GM15510 (cell line): ENCODE data around the gene RHEB.

Experiments used
- POLR2A ChIP-seq: IDR thresholded peaks from 3 replicates; pipeline ENCODE4 v1.6.1; 2011; ENCODE audit warnings: borderline replicate concordance; ENCODE audit not compliant: insufficient read length; ENCODE audit errors: extremely low read depth

Gene RHEB

DNA sequence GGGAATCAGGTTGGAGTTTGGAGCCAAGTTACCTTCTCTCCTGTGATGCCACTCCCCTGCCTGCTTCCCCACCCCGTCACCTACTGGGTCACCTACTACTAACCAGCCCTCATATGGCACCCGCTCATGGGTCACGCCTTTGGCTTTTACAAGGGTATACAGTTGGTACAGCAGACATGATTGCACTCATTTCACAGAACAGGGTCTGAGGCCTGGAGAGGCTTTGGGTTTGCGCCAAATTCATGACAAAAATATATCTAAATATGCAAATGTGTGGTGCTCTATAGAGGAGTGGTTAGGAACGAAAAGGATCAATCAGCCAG lies 90.5 kb downstream of the RHEB start:
- TF ChIP-seq POLR2A, result no peak

DNA sequence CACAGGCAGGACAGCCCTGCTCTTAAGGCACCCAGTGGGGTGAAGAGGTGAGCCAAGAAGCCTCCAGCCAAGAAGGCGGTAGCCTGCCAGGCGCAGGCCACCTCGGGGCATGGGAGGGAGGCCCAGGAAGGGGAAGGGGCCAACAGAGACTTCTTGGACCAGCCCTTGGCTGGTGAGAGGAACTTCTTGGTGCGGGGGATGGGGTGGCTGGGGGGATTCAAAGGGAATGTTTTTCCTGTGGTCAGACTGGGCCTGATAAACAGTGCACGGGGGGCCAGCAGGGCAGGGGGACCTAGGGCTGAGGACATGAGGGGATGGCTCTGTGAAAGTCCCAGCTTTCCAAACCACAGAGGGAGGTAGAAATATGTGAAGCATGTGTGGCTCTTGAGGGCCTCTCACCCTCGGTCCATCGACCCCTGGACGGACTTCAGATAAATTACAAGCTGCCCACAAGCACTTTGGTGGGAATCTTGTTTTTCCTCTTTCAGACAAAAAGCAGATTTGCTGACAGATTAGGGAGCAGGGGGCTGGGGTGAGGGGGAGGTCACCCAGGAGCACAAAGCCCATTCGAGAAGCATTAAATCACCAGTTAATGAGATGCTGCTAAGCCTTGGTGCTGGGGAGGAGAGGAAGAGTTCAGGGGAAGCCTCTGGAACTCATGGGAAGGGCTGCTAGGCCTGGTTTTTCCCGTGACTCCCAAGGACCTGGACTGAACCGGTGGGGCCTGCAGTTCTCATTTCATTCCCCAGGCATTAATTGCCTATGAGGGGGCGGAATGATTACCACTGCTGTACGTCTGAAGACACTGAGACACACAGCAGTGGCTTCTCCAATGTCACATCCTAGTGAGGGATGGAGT lies 91.1 kb downstream of the RHEB start:
- no peak for TF ChIP-seq POLR2A

DNA sequence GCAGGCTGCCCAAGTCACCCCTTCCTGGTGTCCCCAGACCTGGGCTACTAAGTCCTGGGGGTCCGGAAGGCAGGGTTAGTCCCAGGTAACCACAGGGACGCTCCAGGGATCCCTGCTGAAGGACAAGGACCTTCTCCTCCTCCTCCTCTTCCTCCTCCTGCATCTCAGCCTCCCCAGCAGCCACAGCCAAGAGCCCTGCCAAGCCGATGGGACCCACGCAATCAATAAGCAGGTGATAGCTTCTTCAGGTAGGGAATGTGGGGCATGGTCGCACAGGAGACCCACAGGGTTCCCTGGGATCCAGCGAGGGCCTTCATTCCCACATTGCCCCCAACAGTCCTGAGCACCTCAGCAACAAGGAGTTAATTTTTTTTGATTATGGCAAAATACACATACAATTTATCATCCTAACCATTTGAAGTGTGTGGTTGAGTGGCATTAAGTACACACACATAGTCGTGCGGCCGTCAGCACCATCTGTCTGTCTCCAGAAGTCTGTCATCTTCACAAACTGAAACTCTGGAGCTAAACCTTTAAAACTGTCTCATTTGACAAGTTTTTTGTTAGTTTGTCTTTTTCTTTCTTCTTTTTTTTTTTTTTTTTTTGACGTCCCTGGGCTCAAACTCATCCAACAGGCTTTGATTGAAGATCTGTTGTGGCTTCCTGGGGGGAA lies 91.9 kb downstream of the RHEB start:
- TF ChIP-seq POLR2A, result no peak

DNA sequence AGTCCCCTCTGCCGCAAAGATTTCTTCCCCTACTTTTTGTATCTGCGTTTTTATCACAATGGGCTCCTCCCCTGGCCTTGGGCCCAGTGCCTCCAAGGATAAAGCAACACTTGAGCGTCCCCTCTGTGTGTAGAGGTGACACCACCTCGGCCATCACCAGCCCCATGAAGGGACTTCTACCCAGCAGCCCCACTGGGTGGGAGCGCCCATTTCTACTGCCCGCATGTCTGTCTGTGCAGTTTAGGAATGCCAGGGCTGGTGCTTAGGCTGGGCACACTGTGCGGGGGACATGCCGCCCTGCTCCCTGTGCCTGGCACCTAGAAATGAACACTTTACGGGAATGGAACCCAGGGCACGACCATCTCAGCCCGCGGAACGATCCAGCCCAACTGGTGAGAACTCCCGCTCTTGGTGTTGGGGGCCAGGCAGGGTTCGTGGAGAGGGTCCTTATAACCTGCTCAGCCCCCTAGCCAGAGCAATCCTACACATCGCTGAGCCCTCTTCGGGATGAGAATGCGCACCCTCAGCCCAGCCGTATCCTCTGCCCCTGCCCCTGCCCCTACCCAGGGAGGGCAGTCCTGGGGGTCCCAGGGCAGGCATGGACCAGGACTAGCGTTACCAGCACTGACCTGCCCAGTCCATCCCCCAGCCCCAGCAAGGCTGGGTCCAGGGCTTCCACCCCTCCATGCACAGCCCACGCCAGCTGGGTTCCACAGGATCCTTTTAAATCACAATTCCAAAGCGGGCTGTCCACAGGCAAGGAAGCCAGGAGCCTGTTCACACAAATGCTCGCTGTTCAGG lies 92.6 kb downstream of the RHEB start:
- TF ChIP-seq POLR2A, result no peak

DNA sequence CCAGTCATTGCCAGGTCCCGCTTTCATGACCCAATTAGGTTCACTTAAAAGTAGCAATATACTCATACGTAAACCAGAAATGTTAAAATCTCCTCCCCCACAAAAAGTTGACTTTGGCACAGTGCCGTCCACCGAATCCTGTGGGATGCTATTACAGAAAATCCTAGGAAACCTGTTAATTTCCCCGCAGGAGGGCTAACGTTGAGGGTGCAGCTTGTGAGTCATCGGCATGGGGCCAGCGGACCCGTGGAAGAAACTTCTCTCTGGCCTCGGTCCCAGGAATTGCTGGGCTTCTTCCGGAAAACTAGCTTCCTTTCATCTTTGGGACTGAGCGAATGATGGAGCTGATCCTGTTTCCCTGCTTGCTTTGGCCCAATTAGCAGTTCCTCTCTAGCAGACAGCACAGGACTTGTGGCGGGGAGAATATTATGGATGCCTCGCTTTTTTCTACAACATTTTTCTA lies 93.2 kb downstream of the RHEB start:
- TF ChIP-seq POLR2A, result no peak

DNA sequence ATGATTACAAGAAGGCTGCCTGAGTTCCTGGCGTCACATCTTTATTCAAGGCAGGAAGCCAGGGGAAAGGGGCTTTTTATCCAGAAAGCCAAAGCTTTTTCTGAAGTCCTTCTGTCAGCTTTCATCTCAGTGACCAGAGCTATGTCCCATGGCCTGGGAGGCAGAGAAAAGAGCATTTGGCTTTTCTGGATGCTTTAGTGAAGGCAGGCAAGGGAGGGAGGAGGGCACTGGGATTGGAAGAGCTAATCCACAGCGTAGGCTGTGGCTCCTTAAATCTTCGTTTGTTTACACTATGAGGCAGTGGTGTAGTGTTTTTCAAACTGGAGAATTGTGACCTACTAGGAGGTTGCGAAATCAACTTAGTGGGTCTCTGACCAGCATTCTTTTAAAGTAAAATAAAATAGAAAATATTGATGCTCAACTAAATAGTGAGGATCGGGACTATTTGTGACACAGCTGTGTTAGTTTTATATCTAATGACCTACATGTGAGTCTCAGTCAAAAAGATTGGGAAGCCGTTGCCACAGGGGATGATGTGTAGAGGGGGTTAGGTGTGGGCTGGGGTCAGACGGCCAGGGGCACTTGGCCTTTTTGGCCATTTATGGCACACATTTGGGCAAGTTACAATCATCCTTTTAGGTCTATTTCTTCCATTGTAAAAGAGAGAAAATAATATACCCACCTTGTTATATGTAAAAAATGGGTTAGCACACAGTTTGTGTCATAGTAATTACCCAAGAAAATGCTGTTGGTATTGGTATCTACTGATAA lies 93.8 kb downstream of the RHEB start:
- no peak for TF ChIP-seq POLR2A

DNA sequence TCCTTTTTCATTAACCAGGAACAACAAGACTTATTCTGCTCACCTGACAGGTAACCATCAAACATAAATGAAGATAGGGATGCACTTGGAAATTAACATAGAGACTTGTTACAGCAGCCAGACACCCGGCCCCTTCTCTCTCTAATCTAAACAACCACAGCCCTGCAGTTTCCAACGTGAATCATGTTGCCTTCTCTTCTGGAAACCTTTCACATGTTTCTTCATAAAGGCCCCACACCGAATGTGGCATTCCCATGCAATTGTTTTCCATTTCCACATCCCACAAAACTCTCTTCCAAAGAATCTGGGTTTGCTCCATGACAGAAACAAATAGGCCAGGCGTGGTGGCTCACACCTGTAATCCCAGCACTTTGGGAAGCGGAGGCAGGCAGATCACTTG lies 94.9 kb downstream of the RHEB start:
- TF ChIP-seq POLR2A, result no peak

DNA sequence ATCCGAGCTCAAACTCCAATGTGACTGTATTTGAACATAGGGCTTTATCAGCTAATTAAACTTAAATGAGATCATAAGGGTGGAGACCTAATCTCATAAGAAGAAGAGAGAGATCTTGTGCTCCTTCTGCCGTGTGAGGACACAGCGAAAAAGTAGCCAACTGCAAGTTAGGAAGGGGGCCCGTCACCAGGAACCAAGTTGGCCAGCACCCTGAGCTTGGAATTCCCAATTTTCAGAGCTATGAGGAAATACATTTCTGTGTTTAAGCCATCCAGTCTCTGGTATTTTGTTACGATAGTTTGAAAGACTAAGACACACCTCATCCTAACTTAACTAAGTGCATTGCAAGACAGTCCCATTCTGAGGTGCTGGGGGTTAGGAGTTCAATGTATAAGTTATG lies 95.8 kb downstream of the RHEB start:
- TF ChIP-seq POLR2A, result no peak

DNA sequence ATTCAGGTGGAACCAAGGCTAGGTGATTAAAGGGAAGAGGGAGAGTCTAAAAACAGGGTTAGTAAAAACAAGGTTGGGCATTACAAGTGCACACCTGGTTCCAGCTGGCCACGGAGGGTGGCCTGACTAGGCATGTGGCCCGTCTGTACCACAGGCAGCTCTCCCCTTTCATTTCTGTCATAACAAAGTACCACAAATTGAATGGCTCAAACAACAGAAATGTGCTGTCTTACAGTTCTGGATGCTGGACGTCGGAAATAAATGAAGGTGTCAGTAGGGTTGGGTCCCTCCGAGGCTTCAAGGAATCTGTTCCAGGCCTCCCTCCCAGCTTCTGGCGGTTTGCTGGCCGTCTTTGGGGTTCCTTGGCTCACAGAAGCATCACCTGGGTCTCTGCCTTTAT lies 96.5 kb downstream of the RHEB start:
- no peak for TF ChIP-seq POLR2A

DNA sequence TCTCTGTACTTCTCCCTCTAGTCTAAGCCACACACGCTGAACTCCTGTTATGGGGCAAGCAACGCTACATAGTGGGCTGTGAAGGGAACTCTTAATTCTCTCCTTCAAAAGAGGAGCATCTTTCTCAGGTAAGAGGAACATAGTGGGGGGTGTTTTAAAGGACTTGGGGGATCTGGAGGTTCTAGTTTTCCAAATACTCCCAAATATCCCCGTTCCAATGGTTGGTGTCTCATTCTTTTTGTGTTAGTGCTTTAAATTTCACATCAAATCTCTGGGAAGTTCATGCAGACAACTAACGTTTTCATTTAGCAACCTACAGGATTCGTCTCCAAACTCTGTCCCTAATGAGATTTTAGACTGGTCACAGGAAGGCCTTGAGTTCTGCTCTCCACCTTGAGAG lies 97.5 kb downstream of the RHEB start:
- no peak for TF ChIP-seq POLR2A

DNA sequence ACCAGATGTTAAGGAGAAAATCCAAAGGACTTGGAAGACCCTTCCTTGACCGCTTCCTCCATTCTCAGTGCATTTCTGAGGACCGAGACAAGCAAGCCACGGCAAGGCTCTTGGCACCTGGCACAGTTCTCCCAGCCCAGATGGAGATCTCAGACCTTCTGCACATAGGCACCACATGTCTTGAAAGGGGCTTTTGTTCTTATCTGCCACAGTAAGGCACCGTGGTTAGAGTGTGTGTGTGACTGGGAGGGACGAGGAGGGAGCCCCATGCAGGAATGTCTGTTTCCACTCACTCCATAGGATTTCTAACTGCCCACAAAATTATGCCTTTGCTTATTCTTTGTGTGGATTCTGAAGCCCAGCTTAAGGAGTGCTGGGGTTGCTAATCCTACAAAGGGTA lies 99.6 kb downstream of the RHEB start:
- TF ChIP-seq POLR2A, result no peak

DNA sequence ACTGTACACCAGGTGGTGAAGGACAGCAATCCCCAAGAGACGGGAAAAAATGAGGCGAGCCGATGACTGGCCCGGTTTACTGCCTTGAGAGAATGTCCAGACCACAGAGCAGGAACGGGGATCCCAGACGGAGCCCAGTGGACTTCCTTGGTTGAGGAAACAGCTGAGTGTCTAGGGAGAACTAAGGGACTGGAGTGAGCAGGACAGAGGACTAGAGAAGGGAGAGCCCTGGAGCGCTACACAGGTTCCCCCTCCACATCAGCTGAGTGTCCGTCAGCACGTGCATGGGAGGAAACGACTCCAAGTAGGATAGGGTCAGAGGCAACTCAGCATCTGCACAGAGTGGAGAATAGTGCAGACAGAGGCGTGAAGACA lies 102.8 kb downstream of the RHEB start:
- no peak for TF ChIP-seq POLR2A

DNA sequence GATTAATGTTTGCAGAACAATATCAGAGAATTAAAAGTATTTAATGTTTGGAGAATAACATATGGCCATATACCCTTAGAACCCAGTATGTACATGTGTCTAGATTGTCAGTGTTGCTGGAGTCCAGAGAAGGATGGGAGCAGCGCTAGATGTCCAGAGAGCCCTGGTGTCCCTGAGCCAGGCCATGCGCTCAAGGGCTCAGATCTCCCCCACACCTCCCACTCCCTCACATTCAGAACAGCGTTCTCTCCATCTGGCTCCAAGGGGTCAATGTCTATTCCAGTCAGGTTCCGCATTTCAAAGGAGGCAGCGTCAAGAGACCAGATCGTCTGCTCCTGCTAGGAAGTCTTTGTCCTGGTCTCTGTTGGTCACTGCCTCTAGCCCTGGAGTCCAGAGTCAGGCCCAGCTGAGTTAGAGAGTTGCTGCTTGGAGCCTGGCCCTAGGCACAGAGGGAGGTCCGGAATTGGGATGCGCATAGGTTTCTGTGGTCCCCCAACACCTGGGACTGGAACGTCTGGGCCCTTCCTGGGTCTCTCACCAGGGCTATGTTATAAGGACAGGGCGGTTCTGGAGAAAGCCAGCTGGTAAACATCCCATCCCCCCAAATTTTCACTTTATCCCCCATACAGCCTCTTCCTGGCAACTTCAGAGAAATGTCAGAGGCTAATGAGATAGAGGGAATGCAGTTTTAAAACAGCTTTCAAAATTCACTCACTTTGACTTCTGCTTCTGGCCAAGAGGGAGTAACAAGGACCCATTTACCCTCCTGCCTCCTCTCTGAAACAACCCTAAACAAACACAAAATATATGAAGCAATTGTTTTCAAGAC lies 103.4 kb downstream of the RHEB start:
- no peak for TF ChIP-seq POLR2A
